Forelimb muscle (tissue), 1 donor: ENCODE results near the gene LRRC18. TPM values are rescaled to one million over a fixed set of nuclear protein-coding genes. Genes with fewer than 3 reads are reported as not detected.

ENCODE experiments used
- DNase-seq: peaks from one replicate; pipeline ENCODE4 v3.0.0-alpha.2; 2013; ENCODE audit warnings: low read depth
- polyA plus RNA-seq: library from polyadenylated mRNA; unstranded; fragments of 120-200 nt; gene quantifications from one replicate; pipeline ENCODE4 v1.2.1, GENCODE V29; 2013; ENCODE audit not compliant: insufficient read length

Gene LRRC18
- polyA plus RNA-seq, 1 donor: 0.09 TPM

DNA sequence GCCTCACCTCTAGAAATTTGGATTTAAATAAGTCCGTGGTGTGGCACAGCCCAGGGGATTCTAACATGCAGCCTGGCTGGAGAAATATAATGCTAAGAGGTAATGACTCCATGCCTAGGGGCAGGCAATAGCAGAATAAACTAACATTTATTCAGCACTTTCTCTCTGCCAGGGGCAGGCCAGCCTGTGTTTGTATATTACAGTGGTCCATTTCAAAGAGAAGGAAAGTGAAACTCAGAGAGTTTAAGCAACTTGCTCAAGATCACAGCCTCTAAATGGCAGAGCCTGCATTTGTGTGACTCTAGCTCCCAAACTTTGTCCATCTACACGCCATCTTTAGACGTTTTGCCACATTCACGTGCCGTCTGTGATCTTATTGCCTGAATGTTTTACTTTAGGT lies 6.7 kb upstream of the LRRC18 start:
- DNase-seq: no peak

DNA sequence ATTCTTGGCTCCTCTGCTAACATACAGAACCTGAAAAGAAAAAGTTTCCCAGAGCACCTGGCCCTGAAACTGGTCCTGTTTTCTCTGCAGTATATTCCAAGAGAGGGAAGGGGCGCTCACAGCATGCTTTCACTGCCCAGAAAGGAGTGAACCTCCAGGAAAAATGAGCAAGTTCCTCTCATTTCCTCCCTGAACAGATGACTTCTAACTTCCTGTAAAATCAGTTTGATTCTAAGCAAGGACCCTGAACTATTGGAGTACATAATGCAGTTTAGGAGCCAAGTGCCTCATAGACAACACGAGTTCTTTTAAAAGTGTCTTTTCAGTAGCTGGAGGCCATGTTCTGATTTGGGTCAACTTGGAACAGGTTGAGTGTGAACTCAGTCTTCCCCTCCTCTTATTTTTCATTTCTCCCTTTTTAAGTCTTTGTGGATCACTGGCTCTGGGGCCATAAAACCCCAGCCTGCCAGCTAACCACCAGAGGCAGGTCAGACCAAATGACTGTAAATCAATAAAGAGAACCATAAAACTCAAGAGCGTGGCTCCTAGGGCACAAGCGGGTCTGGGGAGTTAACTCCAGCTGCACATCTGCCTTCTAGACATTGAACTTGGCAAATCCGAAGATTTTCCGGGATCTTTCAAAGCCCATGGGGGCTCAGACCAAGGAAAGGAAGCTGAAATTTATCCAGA lies 5.9 kb upstream of the LRRC18 start:
- DNase-seq: no peak

GRCh38 chr10:48944171-48944570 lies 4.5 kb upstream of the LRRC18 start:
- no peak for DNase-seq

DNA sequence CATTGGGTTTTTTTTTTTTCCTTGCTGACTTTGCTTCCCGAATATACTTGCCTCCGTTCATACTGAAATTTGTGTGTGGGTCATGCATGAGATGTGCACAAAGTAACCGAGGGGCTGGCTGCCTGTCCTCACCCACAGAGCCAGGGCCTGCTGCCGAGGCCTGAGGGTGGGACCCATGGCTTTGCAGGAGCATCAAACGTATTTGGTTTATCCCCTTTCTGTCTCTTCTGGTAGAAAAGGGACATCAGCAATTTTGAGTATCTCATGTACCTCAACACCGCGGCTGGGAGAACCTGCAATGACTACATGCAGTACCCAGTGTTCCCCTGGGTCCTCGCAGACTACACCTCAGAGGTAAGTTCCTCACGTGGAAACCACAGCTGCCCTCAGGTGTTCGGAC lies 3.5 kb upstream of the LRRC18 start:
- no peak for DNase-seq

- no peak for DNase-seq
Measured at GRCh38 chr10:48941427-48942075, 1.9 kb upstream of the LRRC18 start.

DNA sequence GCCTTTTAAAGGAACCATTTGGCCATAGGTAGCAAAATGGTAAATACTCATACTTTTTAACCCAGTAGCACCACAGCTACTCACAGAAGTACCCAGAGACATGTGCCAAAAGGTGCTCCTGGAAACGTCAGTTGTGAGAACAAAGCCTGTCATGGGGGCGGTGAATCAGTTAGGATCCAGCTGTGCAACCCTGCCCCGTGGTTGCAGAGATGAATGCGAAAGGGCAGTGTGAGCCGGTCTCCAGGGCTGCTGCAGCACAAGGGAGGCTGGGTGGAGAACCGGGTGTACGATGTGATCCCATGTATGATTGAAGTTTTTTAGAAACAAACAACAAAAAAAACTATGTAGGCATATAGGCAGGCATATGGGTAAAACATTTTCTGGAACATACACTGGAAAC lies 1.3 kb upstream of the LRRC18 start:
- no peak for DNase-seq

DNA sequence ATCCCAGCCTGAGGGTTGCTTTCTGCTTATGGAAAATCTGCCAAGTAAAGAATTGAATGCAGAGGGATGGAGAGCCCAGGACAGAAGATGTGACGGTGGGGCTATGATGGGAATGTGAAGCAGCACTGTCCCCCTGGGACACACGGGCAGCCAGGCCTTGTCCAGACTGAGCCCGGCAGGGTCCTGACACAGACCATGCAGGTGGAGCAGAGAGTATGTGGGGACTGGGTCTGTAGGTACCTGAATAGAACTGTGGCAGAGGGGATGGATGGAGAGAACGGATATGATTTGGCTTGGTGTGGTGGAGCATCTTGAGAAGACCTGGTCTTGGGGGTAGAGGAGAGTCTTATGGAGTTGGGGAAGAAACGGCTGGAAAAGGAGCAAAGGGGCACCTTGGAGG lies 732 bp upstream of the LRRC18 start:
- DNase-seq: no peak

DNA sequence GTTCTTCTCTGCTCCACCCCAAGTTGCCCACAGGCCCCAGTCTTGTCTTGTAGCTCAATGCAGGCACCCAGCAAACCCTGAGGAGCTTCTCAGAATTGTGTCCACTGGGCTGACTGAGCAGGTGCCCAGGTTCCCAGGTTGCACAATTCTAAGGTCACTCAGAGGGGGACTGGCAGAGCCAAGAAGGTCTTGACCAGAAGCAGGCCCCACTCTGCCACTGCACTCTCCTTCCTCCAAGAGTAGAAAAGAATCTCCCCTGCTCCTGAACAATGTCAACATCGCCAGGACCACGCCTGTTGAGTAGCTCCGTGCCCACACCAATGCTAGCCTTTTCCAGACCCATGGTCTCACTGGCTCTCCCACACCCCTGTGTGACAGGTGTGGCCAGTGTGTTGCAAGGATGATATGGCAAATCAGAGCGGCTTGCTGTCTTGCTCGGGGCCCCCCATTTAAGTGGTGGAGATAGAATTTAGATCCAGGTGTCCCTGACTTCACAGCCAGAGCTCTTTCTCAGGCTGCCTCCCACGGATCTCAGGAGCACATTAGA lies 577 bp downstream of the LRRC18 start:
- DNase-seq: no peak

DNA sequence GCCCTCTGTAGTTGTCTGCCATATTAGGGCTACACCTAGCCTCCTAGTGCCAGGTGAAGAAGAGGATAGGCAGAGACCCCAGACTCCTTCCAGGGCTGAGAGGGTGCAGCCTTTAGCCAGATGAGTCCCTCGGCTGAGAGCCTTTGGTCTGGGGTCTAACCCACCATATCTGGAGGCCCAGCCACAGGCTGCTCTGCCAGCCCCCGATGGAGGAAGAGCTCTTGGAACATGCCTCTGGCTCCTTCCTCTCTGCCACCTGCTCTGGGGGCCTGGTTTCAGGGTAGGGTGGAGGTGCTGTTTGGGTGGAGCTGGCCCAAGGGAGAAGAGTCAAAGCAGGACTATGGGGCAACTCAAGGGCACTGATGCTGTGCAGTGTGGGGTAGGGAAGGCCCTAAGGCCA lies 1.4 kb downstream of the LRRC18 start:
- DNase-seq: no peak

GRCh38 chr10:48937796-48938195 lies 1.8 kb downstream of the LRRC18 start:
- DNase-seq: no peak

GRCh38 chr10:48935577-48935976 lies 4.1 kb downstream of the LRRC18 start:
- no peak for DNase-seq

- DNase-seq: no peak
Measured at GRCh38 chr10:48934672-48935501, 4.8 kb downstream of the LRRC18 start.

- DNase-seq: no peak
Measured at GRCh38 chr10:48932831-48933664, 6.6 kb downstream of the LRRC18 start.

DNA sequence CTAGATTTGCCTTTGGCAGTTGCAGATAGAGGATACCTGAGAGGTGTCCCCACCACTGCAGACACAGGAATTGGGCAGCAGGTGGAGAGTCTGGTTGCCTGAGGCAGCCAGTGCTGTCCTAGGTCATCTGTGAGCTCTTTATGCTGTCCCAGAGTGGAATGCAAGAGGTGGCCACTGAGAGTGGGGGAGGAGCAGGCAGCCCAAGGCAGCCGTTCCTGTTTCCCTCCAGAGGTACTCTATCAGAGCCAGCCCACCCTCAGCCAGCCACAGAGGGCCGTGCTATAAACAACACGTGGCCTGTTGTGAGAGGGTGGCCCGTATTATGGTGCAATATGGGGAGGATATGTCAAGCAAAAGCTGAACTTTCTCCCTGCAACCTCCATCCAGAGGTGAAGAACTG lies 8.5 kb downstream of the LRRC18 start:
- DNase-seq: no peak

DNA sequence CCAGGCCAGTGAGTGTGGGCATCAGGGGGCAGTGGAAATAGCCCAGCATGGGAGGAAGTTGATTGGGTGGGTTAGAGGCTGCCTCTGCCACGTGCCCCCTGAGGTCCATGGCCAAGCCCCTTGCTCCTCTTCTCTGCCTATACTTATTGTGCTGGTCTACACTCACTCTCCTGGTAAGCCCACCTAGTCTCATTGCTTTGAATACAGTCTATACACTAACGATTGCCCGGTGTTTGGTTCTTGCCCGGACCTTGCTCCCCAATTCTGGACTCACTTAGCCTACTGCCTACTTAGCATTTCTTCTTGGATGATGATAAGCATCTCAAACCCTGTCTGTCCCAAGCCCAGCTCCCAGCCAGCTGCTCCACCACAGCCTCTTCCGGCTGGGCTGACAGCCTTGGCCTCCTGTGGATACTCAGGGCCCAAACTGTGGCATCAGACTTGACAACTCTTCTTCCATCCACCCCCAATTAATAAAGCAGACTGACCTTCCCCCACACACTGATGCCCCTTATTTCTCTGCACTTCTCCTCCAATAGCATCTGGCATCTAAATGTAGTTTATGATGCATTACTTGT lies 10.1 kb downstream of the LRRC18 start:
- no peak for DNase-seq

GRCh38 chr10:48926764-48927540 lies 12.7 kb downstream of the LRRC18 start:
- no peak for DNase-seq

- no peak for DNase-seq
Measured at GRCh38 chr10:48926255-48926654, 13.4 kb downstream of the LRRC18 start.

DNA sequence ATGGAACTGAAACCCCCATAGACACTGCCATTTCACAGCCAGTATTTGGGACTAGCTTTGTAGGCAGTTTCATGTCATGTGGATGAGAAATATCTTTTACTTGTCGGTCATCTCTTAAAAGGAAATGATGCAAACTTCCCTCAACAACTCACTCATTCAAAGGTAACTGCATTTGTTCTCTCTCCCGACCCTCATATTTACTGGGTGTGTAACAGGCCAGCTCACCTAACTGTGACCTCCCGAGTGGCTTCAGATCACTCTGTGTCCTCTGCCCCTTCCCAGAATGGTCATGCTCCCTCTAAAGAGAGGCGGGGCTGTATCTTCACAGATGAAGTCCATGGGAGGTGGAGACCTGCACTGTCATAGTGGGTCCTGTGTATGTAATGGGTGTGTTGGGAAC lies 14.7 kb downstream of the LRRC18 start:
- no peak for DNase-seq

GRCh38 chr10:48923748-48924147 lies 15.9 kb downstream of the LRRC18 start:
- no peak for DNase-seq

DNA sequence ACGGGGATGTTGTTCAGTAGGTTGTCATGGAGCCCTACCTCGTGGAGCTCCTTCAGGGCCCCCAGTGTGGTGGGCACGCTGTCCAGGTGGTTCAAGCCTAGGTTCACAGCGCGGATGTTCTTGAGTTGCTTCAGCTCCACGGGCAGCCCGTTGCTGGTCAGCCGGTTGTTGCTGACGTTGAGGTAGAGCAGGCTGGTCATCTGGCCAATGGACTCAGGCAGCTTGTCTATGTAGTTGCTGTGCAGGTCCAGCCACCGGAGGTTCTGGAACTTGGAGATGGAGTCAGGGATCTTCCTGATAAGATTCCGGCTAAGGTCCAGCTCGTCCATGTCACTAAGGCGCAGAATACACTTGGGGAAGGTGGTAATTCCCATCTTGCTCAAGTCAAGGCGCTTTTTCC lies 26.0 kb downstream of the LRRC18 start:
- no peak for DNase-seq
